H9 (cell line): Measurements from ENCODE around the gene IREB2. TPM values are rescaled to one million over a fixed set of nuclear protein-coding genes. Genes with fewer than 3 reads are reported as not detected.

Experiments
- DNase-seq: peaks from one replicate; pipeline ENCODE4 v3.0.0-alpha.2; 2017
- H2AFZ ChIP-seq: one replicate; pipeline ENCODE4 v1.6.1; 2013; ENCODE audit warnings: mild to moderate bottlenecking, low read length, control low read depth, moderate library complexity
- H2AK5ac ChIP-seq: 2 replicates; pipeline ENCODE4 v1.6.1; 2013; ENCODE audit warnings: low read length, control low read depth, mixed read lengths; ENCODE audit not compliant: insufficient read length
- H2BK120ac ChIP-seq: one replicate; pipeline ENCODE4 v1.6.1; 2013; ENCODE audit warnings: low read depth, mild to moderate bottlenecking, low read length, control low read depth, inconsistent platforms; ENCODE audit not compliant: poor library complexity, severe bottlenecking
- H2BK12ac ChIP-seq: 2 replicates; pipeline ENCODE4 v1.6.1; 2013; ENCODE audit warnings: low read length, control low read depth, mixed read lengths, low read depth; ENCODE audit not compliant: insufficient read length
- H2BK15ac ChIP-seq: 2 replicates; pipeline ENCODE4 v1.6.1; 2013; ENCODE audit warnings: low read depth, low read length, control low read depth
- H2BK20ac ChIP-seq: one replicate; pipeline ENCODE4 v1.6.1; 2013; ENCODE audit warnings: low read depth, mild to moderate bottlenecking, low read length, control low read depth, inconsistent platforms; ENCODE audit not compliant: poor library complexity, severe bottlenecking
- H2BK5ac ChIP-seq: 2 replicates; pipeline ENCODE4 v1.6.1; 2013; ENCODE audit warnings: low read length, control low read depth, mixed read lengths; ENCODE audit not compliant: insufficient read length
- H3K14ac ChIP-seq: 2 replicates; pipeline ENCODE4 v1.6.1; 2013; ENCODE audit warnings: low read length, control low read depth; ENCODE audit not compliant: insufficient read depth
- H3K18ac ChIP-seq: 2 replicates; pipeline ENCODE4 v1.6.1; 2013; ENCODE audit warnings: low read depth, mild to moderate bottlenecking, mixed read lengths, low read length, control low read depth; ENCODE audit not compliant: insufficient read length
- H3K23ac ChIP-seq: 2 replicates; pipeline ENCODE4 v1.6.1; 2013; ENCODE audit warnings: low read length, control low read depth, mixed read lengths, low read depth; ENCODE audit not compliant: insufficient read length
- H3K23me2 ChIP-seq: 2 replicates; pipeline ENCODE4 v1.6.1; 2013; ENCODE audit warnings: low read depth, mild to moderate bottlenecking, mixed read lengths, low read length, control low read depth; ENCODE audit not compliant: insufficient read length, poor library complexity, severe bottlenecking
- H3K27ac ChIP-seq: 2 replicates; pipeline ENCODE4 v1.5.1; 2013; ENCODE audit warnings: low read length, control low read depth, mixed read lengths, low read depth; ENCODE audit not compliant: insufficient read length
- H3K27me3 ChIP-seq: 2 replicates; pipeline ENCODE4 v1.6.1; 2013; ENCODE audit warnings: low read length, control low read depth, inconsistent platforms; ENCODE audit not compliant: insufficient read depth
- H3K4ac ChIP-seq: 2 replicates; pipeline ENCODE4 v1.6.1; 2013; ENCODE audit warnings: low read depth, mild to moderate bottlenecking, control low read depth, inconsistent platforms, low read length, moderate library complexity
- H3K4me1 ChIP-seq: 2 replicates; pipeline ENCODE4 v1.6.1; 2013; ENCODE audit warnings: low read length, control low read depth, inconsistent platforms; ENCODE audit not compliant: insufficient read depth
- H3K4me2 ChIP-seq: 2 replicates; pipeline ENCODE4 v1.6.1; 2013; ENCODE audit warnings: low read length, control low read depth, mixed read lengths; ENCODE audit not compliant: insufficient read length, insufficient read depth
- H3K56ac ChIP-seq: 2 replicates; pipeline ENCODE4 v1.6.1; 2013; ENCODE audit warnings: low read depth, mild to moderate bottlenecking, mixed read lengths, low read length, control low read depth; ENCODE audit not compliant: insufficient read length
- H3K79me1 ChIP-seq: 2 replicates; pipeline ENCODE4 v1.6.1; 2013; ENCODE audit warnings: low read depth, mild to moderate bottlenecking, moderate library complexity, low read length, control low read depth, inconsistent platforms; ENCODE audit not compliant: insufficient read depth, poor library complexity, severe bottlenecking
- H3K79me2 ChIP-seq: 2 replicates; pipeline ENCODE4 v1.6.1; 2013; ENCODE audit warnings: low read length, control low read depth, inconsistent platforms; ENCODE audit not compliant: insufficient read depth
- H3K9ac ChIP-seq: 2 replicates; pipeline ENCODE4 v1.6.1; 2013; ENCODE audit warnings: low read length, control low read depth, mixed read lengths; ENCODE audit not compliant: insufficient read length; ENCODE audit errors: extremely low read depth
- H3K9me3 ChIP-seq: one replicate; pipeline ENCODE4 v1.6.1; 2013; ENCODE audit warnings: low read depth, low read length, inconsistent platforms; ENCODE audit not compliant: control insufficient read depth
- H3T11ph ChIP-seq: one replicate; pipeline ENCODE4 v1.6.1; 2013; ENCODE audit warnings: mild to moderate bottlenecking, low read length, control low read depth, inconsistent platforms
- H4K20me1 ChIP-seq: one replicate; pipeline ENCODE4 v1.6.1; 2013; ENCODE audit not compliant: control insufficient read depth, insufficient read length, insufficient read depth
- H4K5ac ChIP-seq: 2 replicates; pipeline ENCODE4 v1.6.1; 2013; ENCODE audit warnings: low read depth, mild to moderate bottlenecking, mixed read lengths, low read length, control low read depth; ENCODE audit not compliant: insufficient read length
- H4K8ac ChIP-seq: replicated peaks from 2 replicates; pipeline ENCODE4 v1.6.1; 2013; ENCODE audit warnings: low read length, control low read depth, mixed read lengths, low read depth; ENCODE audit not compliant: insufficient read length
- H4K91ac ChIP-seq: 2 replicates; pipeline ENCODE4 v1.6.1; 2013; ENCODE audit warnings: low read depth, mild to moderate bottlenecking, moderate library complexity, mixed read lengths, low read length, control low read depth; ENCODE audit not compliant: insufficient read length
- H3K27ac Mint-ChIP-seq, 3 experiments: 2 replicates in 2 of 3; 3 replicates in 1 of 3; pipeline ENCODE4 v1.8.0; 2020 to 2021; ENCODE audit warnings: mixed read lengths in 3 of 3, mild to moderate bottlenecking in 1 of 3, moderate library complexity in 1 of 3
- H3K27me3 Mint-ChIP-seq: 2 replicates; pipeline ENCODE4 v1.8.0; 2021; ENCODE audit warnings: low read depth, mild to moderate bottlenecking, moderate library complexity, mixed read lengths
- H3K36me3 Mint-ChIP-seq, 3 experiments: 2 replicates in 2 of 3; 3 replicates in 1 of 3; pipeline ENCODE4 v1.8.0; 2020 to 2021; ENCODE audit warnings: low read depth in 3 of 3, mixed read lengths in 3 of 3; ENCODE audit not compliant: insufficient read depth in 1 of 3
- H3K4me1 Mint-ChIP-seq, 2 experiments: 2 replicates each; pipeline ENCODE4 v1.8.0; 2020; ENCODE audit warnings: mixed read lengths in 2 of 2
- H3K4me3 Mint-ChIP-seq, 2 experiments: 2 replicates in 1 of 2; 3 replicates in 1 of 2; pipeline ENCODE4 v1.8.0; 2020 to 2021; ENCODE audit warnings: mild to moderate bottlenecking in 2 of 2, mixed read lengths in 2 of 2, moderate library complexity in 1 of 2
- H3K9me3 Mint-ChIP-seq, 2 experiments: 2 replicates in 1 of 2; 3 replicates in 1 of 2; pipeline ENCODE4 v1.8.0; 2020; ENCODE audit warnings: mild to moderate bottlenecking in 2 of 2, mixed read lengths in 2 of 2, moderate library complexity in 1 of 2
- WGBS: extraction: QIAGEN DNeasy Blood & Tissue Kit; methylation state at CpG from one replicate; pipeline ENCODE4 v1.1.7; 2013; ENCODE audit warnings: missing lambda C conversion rate, low lambda C conversion rate, mixed read lengths; ENCODE audit not compliant: insufficient read length; ENCODE audit errors: extremely low coverage; 5-methylcytosine and 5-hydroxymethylcytosine counted together
- total RNA-seq: library from RNA; stranded (reverse); gene quantifications from 2 replicates; pipeline ENCODE4 v1.2.1, GENCODE V29; 2021
- TF ChIP-seq, protein P1 (sequence below): fragments of 200-600 bp; sonication (generic); conservative IDR thresholded peaks from 3 replicates; pipeline ENCODE4 v1.8.0; 2021; ENCODE audit warnings: antibody characterized with exemption, mild to moderate bottlenecking

IREB2 gene
- total RNA-seq, 1 experiment from 2014 or later = 87.6 TPM

DNA sequence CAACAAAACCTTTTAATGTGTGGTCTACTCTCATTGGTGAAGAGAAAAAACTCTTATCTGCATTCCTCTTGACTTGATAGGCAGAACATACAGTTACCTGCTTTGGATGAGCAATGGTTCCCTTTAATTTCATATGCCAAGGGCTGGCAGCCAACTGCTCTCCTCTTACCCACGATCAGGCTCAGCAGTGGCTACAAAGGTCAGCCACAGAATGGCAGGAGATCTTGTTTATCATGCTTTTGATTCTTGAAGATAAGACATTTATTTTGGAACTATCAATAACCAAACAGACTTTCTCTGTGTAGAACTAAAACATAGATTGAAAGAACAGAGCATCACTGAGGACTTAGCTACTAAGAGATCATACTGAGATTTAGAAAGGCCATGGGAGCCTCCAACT, 6.1 kb upstream of the IREB2 start:
- Histone ChIP-seq H3K79me2 (no peaks in the 10 kb centered on the region), H4K5ac (no peak overlapping the region), H2AFZ (no peak overlapping the region), H4K20me1 (no peaks in the 10 kb centered on the region), H4K91ac (no peak overlapping the region), H3K14ac (no peak overlapping the region), H3T11ph (no peak overlapping the region), H3K9me3 (no peaks in the 10 kb centered on the region), H3K4ac (no peak overlapping the region), H3K27ac (no peak overlapping the region), H2BK120ac (no peak overlapping the region), H2BK20ac (no peak overlapping the region), H3K23me2 (no peaks in the 10 kb centered on the region), H3K4me1 (no peaks in the 10 kb centered on the region), H3K18ac (no peak overlapping the region), H3K9ac (no peak overlapping the region), H3K27me3 (no peaks in the 10 kb centered on the region; the same call in 1 of the 2 replicates), H2BK5ac (no peak overlapping the region), H2BK15ac (no peak overlapping the region), H3K56ac (no peak overlapping the region), H3K23ac (no peak overlapping the region), H2BK12ac (no peak overlapping the region), H4K8ac (no peak overlapping the region), H3K79me1 (no peaks in the 10 kb centered on the region), H2AK5ac (no peak overlapping the region), H3K4me2 (no peak overlapping the region)
- peaks cover 8% of the 10 kb centered on the region; the same call in 1 of the 2 replicates for H3K27me3 Mint-ChIP-seq
- no peak overlapping the region for H3K4me3 Mint-ChIP-seq
- no peak overlapping the region for H3K27ac Mint-ChIP-seq
- no peaks in the 10 kb centered on the region for H3K9me3 Mint-ChIP-seq
- TF ChIP-seq, protein P1, sequence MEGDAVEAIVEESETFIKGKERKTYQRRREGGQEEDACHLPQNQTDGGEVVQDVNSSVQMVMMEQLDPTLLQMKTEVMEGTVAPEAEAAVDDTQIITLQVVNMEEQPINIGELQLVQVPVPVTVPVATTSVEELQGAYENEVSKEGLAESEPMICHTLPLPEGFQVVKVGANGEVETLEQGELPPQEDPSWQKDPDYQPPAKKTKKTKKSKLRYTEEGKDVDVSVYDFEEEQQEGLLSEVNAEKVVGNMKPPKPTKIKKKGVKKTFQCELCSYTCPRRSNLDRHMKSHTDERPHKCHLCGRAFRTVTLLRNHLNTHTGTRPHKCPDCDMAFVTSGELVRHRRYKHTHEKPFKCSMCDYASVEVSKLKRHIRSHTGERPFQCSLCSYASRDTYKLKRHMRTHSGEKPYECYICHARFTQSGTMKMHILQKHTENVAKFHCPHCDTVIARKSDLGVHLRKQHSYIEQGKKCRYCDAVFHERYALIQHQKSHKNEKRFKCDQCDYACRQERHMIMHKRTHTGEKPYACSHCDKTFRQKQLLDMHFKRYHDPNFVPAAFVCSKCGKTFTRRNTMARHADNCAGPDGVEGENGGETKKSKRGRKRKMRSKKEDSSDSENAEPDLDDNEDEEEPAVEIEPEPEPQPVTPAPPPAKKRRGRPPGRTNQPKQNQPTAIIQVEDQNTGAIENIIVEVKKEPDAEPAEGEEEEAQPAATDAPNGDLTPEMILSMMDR = no peak
- WGBS = no CpG with 5 or more reads among the region's 1 CpG
- no peaks in the 10 kb centered on the region; a peak in 1 of 4 replicates for H3K4me1 Mint-ChIP-seq
- no peaks in the 10 kb centered on the region for H3K36me3 Mint-ChIP-seq
- no peak for DNase-seq
